ENCODE results near the gene PRR7. TPM values are rescaled to one million over a fixed set of nuclear protein-coding genes. Genes with fewer than 3 reads are reported as not detected.
A peak's percentile ranks its signal among the peaks of the same experiment; 100 is the strongest.

PRR7 gene
- total RNA-seq, 1 donor from 2014 or later = 5.8 TPM

DNA sequence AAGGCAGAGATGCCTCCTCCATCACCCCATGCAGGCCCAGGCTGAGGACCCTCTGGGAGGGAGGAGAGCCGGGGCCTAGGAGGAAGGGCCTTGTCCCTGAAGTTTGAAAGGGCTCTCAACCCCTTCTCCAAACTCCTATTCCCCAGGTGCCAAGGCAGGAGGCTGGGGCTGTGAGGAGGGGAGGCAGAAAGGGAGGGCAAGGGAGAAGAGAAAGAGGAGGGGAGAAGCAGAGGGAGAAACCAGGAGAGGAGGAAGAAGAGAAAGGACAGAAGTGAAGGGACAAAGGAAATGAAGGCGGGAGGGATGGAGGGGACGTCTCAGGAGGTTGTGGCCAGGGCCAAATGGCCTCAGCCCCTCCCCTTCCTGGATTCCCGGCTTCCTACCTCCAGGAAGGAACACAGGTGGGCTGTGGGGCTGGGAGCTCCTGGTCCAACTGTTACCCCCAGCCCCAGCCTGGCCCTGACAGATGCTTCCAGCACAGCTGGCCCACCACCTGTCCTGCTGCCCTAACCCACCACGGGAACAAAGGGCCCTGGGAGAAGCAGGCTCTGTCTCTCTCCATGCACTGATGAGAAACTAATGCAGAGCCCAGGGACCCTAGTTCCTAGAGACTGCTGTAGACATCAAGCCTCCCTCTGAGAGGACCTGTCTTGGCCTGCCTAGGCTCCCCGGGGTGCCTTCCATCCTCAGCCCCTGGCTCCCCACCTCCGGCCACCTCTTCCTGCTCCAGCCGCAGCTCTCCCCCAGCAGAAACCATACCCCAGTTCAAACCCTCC lies 23.3 kb downstream of the PRR7 start:
- no peak for DNase-seq (ENCODE audit: low read depth)
- Histone ChIP-seq H3K4me3 (ENCODE audit: low read depth, low read length) (no peak overlapping the region), H3K36me3 (ENCODE audit: control insufficient read depth, insufficient read depth, low read length) (peaks cover 6% of the 10 kb centered on the region), H3K27me3 (ENCODE audit: control insufficient read depth, insufficient read depth, low read length) (no peaks in the 10 kb centered on the region)
- TF ChIP-seq, protein P1, sequence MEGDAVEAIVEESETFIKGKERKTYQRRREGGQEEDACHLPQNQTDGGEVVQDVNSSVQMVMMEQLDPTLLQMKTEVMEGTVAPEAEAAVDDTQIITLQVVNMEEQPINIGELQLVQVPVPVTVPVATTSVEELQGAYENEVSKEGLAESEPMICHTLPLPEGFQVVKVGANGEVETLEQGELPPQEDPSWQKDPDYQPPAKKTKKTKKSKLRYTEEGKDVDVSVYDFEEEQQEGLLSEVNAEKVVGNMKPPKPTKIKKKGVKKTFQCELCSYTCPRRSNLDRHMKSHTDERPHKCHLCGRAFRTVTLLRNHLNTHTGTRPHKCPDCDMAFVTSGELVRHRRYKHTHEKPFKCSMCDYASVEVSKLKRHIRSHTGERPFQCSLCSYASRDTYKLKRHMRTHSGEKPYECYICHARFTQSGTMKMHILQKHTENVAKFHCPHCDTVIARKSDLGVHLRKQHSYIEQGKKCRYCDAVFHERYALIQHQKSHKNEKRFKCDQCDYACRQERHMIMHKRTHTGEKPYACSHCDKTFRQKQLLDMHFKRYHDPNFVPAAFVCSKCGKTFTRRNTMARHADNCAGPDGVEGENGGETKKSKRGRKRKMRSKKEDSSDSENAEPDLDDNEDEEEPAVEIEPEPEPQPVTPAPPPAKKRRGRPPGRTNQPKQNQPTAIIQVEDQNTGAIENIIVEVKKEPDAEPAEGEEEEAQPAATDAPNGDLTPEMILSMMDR (IDR thresholded peaks at IDR 0.05; ENCODE audit: insufficient read depth, low read length, poor library complexity, severe bottlenecking) = no peak

GRCh38 chr5:177470759-177471536 lies 24.3 kb downstream of the PRR7 start:
- Histone ChIP-seq H3K27me3 (ENCODE audit: control insufficient read depth, insufficient read depth, low read length) (no peaks in the 10 kb centered on the region), H3K4me3 (ENCODE audit: low read depth, low read length) (no peak overlapping the region), H3K36me3 (ENCODE audit: control insufficient read depth, insufficient read depth, low read length) (peaks cover 6% of the 10 kb centered on the region)
- TF ChIP-seq, protein P1 (IDR thresholded peaks at IDR 0.05; ENCODE audit: insufficient read depth, low read length, poor library complexity, severe bottlenecking) = no peak
- no peak for DNase-seq (ENCODE audit: low read depth)

GRCh38 chr5:177471610-177472356 lies 25.2 kb downstream of the PRR7 start:
- H3K36me3 ChIP-seq (ENCODE audit: control insufficient read depth, insufficient read depth, low read length) = peaks cover 4% of the 10 kb centered on the region
- DNase-seq (ENCODE audit: low read depth) = no peak
- TF ChIP-seq, protein P1 (IDR thresholded peaks at IDR 0.05; ENCODE audit: insufficient read depth, low read length, poor library complexity, severe bottlenecking) = no peak
- peak overlapping the region; percentile 69 for H3K4me3 ChIP-seq (ENCODE audit: low read depth, low read length)
- no peaks in the 10 kb centered on the region for H3K27me3 ChIP-seq (ENCODE audit: control insufficient read depth, insufficient read depth, low read length)

DNA sequence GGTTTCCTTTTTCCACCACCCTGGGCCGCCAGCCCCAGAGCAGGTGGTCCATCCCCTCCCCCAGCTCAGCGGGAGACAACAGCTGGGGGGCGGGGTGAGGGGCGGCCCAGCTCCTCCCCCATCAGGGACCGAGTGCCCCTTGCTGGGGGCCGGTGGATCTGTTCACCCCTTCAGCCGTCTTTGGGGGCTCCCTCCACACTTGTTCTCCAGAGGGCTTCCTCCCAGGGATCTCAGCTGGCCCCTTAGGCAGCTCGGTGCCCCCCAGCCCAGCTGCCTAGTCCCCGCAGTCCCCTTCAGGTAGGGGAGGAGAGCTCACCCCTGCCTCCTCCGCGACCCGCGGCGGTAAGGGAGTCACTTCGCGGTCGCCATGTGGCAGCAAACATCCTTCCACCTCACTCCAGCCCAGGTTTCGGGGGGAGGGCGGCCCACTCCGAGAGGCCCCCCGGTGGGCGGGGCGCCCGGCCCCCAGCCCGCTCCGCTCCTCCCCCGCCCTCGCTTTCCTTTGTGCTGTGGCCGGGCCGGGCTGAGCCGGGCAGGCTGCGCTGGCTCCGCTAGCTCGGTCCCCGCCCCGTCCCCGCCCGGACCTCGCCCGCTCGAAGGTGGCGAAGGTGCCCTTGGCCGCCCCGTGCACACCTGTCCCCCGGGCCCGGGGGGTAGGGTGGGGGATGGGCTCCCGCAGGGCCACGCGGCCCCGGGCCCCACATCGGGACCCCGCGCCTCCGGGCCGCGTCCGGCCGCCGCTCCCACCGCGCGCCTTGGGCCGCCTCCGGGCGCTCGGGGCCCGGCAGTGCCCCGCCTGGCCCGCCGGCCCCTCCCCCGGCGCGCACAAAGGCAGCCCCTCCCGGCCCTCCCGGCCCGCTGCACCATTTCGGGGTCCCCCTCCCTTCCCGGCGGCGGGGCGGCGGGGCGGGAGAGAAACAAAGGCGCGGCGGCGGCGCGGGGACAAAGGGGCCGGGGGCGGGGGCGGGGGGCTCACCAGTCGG lies 26.1 kb downstream of the PRR7 start:
- DNase-seq (ENCODE audit: low read depth) = no peak
- TF ChIP-seq, protein P1 (IDR thresholded peaks at IDR 0.05; ENCODE audit: insufficient read depth, low read length, poor library complexity, severe bottlenecking) = no peak
- Histone ChIP-seq H3K36me3 (ENCODE audit: control insufficient read depth, insufficient read depth, low read length) (peaks cover 2% of the 10 kb centered on the region), H3K4me3 (ENCODE audit: low read depth, low read length) (peak overlapping the region; percentile 69), H3K27me3 (ENCODE audit: control insufficient read depth, insufficient read depth, low read length) (no peaks in the 10 kb centered on the region)

- H3K27me3 ChIP-seq (ENCODE audit: control insufficient read depth, insufficient read depth, low read length) = no peaks in the 10 kb centered on the region
- H3K4me3 ChIP-seq (ENCODE audit: low read depth, low read length) = peak within 1 kb of the TSS; percentile 69
- TF ChIP-seq, protein P1 (IDR thresholded peaks at IDR 0.05; ENCODE audit: insufficient read depth, low read length, poor library complexity, severe bottlenecking) = no peak
- no peak for DNase-seq (ENCODE audit: low read depth)
- peaks cover 2% of the 10 kb centered on the region for H3K36me3 ChIP-seq (ENCODE audit: control insufficient read depth, insufficient read depth, low read length)
Measured at GRCh38 chr5:177473443-177474001, 26.9 kb downstream of the PRR7 start, which contains the start of gene DBN1. Gene DBN1, minus strand, starts transcription at chr5:177473634. Its CDS starts 113 bp downstream, at chr5:177473521.
